Left lobe of liver (tissue), 2 donors: ENCODE data around the gene MYO1A. TPM values are rescaled to one million over a fixed set of nuclear protein-coding genes. Genes with fewer than 3 reads are reported as not detected.
"Not testable (repeated sequence)": the region's sequence is repeated elsewhere in the genome, so short reads cannot be mapped to it uniquely, and the experiment has no call there.

Source experiments
- ATAC-seq: fragments of 200-7000 bp; cut with Tn5 transposase; one replicate; pipeline ENCODE4 v1.9.1; 2020; ENCODE audit warnings: mild to moderate bottlenecking, moderate library complexity
- DNase-seq: peaks from one replicate; pipeline ENCODE4 v3.0.0-alpha.2; 2020; ENCODE audit warnings: low spot score
- total RNA-seq: library from RNA; stranded (reverse); gene quantifications from one replicate; pipeline ENCODE4 v1.2.1, GENCODE V29; 2021
- donor health status: DM: no; HTN: no; CAD: no; lungs with moderate emphysema.
- donor health status: DM: no; HTN: yes; CAD: no.

Gene MYO1A
- total RNA-seq, 1 donor from 2014 or later = 0.28 TPM

DNA sequence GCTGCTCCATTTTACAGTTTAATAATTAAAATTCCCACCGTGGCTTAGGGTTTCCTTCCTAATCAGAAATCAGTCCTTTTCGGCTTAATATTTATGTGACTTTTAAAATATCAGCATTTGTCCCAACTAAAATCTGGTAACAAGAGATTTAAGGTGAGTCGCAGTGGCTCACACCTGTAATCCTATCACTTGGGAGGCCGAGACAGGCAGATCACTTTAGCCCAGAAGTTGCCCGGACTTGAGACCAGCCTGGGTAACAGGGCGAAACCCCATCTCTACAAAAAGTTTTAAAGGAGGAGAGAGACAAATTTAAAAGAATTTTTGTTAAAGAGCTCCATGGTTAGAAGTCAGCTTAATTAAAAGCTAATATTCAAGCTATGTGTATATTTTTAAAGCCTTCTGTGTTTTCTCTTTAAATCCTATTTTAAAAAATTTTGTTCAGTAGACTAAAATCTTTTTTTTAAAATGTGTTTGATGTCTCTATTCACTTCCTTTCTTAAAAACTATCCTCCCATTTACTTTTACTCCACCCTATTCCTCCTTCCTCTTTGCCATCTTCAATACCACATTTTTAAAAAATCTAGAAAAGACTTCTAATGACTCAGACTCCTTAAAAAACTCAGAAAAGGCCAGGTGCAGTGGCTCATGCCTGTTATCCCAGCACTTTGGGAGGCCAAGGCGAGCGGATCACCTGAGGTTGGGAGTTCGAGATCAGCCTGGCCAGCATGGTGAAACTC lies 29.8 kb downstream of the MYO1A start:
- ATAC-seq (no peak), DNase-seq (no peak)

DNA sequence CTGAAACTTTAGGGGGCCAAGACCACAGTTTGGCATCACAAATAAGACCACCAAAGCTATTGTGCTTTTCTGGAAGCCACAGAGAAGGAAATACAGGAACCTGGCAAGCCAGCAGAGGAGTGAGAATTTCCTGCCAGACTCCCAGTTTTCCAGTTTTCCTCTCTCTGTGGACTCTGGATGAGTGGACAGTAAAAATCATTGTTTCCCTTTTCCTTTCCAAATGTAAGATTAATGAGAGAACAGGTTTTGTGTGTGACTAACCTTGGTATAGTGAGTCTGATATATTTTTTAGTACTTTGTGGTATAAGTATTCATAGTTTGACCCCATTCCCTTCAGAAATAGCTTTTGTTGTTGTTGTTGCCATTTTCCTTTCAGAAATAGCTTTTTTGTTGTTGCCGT lies 31.0 kb downstream of the MYO1A start:
- ATAC-seq (no peak), DNase-seq (no peak)

DNA sequence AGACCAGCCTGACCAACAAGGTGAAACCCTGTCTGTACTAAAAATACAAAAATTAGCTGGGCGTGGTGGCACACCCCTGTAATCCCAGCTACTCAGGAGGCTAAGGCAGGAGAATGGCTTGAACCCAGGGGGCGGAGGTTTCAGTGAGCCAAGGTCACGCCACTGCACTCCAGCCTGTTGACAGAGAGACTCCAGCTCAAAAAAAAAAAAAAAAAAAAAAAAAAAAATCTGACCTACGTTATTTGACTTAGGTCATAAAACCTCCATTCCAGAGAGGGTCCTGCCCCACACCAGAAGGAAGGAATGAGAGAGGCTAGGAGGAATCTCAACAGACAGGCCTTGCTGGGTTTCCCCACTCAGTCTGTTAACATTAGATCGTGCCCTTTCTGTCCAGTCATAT lies 31.6 kb downstream of the MYO1A start:
- not testable (repeated sequence) for ATAC-seq, DNase-seq

DNA sequence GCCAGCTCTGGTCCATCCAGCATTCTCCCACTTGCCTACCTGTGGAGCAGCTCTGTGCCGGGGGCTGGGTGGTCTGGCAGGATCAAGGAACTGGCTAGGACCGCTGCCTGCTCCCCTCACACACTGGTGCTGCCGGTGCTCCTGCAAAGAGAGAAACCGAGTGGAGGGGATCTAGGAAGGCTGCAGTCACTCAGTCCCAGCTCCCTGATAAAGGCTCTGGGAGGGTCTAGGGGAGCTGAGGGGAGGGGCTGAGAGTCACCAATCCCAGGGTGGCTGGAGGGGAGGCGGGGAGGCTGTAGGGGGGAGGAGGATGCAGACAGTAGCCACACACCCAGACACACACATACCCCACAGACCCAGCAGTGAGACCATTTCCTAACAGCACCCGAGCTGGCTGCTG lies 33.6 kb downstream of the MYO1A start, which contains the start of gene TAC3:
TSS of gene TAC3 (minus strand) at position 182 of the 400 bp plus-strand sequence. CDS start 732 bp downstream, outside the sequence.
- ATAC-seq = no peak

DNA sequence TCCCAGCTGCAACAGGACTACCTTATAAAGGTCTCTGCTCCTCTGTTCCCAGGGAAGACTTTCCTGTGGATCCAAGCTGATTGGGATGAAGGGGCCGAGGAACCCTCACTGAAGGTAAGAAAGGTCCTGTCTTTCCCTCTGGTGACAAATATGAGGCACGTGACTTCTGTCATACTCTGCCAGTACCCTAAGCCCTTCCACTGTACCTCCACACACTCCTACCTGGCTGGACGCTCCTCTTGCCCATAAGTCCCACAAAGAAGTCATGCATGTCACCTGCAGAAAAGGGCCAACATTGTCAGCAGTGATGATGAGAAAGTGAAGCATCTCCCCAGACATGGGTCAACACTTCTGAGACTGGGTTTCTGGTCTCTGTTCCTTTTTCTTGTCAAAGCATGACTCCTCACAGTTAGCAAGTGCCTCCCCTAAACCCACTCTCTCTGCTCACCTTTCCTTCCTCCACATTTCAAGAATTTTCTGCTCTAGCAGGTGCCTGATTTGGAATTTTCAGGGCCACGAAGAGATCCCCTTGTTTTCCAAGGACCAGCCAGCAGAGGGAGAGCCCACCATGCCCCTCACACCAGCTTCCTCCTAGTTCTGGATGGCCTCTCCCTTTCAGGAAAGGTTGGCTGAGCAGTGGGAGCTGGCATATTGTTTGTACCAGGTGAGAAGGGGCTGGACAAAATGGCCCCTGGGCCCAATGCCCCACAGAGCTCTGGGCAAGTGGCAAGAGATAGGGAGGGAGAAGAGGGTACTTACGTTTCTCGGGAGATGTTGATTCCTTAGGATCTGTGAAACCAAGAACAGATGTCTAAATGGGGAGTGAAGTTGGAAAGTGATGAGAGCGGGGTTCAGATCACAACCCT lies 37.1 kb downstream of the MYO1A start:
- DNase-seq (no peak), ATAC-seq (no peak)

More for the DNA sequence above, 33.6 kb downstream of the MYO1A start, which contains the start of gene TAC3:
- no peak for DNase-seq

DNA sequence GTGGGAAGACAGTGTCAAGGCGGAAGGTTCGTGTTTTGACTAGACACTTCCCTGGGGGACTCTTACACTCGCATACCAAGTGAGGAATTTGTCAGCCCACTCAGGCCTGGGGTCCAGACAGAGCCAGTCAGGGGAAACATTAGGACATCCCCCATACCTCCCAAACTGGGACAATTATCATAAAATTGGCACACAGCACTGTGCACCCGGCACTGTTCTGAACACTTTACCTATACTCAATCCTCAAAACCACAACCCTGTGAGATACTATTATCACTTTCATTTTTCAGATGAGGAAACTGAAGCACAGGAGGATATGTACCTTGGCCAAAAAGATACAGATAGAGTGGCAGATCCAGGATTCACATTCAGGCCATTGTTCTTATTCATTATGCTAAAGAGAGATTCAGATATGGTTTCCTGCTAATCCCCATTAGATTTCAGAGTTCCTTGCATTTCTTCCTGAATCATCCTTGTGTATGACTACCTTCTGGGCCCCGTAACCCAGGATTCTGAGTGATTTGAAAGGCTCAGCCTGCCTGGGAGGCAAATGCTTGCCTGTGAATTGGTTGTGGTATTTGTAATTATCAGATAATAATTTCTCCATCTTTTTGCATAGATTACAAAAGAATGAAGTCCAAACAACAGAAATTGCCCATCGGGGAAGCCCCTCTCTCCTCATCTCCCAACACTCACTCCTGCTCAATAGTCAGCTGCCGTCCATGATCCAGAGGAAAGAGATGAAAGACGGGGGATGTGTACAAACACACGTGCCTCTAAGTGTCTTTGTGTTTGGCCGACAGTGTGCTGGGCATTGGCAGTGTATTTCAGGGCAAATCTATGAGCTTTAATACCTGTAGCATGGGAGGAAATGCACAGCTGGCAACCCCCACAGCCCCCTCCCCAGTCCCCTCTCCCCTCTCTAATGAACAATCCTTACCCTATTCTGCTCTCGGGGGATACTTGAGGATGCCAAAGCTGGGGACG lies 38.2 kb downstream of the MYO1A start:
- DNase-seq (no peak), ATAC-seq (no peak)

DNA sequence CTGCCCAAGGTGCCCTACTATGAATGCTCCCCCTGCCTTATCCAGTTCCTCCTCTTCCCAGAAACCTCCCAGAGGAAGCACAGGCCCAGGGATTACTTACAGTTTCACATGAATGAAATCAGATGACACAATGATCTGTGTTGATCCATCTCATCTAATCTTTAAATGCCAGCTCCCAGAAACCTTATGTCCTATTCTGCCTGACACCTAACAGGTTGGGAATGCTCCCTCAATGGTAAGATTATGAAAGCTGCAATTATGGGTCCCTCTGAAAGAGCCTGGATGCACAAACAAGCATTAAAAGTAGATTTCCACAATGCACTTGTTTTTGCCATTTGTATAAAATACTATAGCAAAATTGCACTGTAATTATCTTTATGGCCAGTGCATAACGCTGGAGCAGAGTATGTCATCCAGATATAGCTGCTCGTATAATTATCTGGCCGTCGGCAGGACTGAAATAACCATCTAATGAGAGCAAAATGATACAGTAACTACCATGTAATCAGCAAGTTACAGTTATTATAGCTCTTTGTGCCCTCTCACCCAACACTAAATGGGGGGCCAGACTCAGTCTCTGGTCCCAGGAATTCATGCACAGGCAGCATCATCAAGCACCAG lies 39.2 kb downstream of the MYO1A start:
- DNase-seq (no peak), ATAC-seq (no peak)

DNA sequence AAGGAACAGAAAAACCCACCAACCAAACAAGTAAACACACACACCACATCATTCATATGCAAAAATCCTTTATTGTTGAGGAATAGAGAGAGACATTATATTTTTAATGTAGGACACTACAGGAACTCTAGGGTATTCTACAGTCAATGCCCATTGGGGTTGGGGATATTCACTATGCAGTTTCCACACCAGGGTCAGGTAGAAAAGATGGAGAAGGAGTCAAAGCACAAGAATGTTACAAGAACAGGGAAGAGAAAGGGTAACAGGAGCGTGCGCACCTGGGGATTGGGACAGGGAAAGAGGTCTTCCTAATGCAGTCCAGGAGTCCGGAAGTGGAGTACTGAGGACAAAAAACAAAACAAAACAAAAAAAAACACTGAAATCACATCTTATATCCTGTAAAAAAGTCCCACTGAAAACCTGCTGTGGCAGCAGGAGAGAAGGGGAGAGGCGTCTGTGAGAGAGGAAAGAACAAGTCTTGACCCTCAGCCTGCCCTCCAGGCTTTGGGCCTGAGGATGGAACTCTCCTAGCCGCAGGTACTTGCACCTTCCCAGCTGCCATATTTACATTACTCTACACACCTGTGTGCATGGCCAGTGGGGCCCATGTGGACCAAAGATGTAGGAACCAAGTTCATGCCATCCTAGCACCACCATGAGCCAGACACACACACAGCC lies 39.8 kb downstream of the MYO1A start:
- ATAC-seq = no peak
- no peak for DNase-seq

DNA sequence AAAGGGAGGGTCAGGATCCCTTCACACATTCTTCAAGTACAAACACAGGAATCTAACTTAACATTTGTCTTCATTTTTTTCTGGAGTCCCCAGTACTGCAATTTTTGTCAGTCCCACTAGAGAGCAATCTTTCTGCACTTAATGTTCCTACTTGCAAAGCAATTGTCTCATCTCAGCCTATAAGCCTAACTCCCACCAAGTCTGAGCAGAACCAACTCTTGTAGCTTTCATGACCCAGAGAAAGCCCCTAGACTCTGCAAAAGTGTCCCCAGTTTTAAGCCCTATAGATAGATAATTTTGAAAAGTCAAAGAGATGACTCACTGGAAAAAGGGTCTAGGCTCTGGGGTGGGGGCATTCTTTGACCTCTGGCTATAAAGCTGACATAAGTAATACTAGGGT lies 41.8 kb downstream of the MYO1A start:
- DNase-seq = no peak
- peak; percentile 54 for ATAC-seq

DNA sequence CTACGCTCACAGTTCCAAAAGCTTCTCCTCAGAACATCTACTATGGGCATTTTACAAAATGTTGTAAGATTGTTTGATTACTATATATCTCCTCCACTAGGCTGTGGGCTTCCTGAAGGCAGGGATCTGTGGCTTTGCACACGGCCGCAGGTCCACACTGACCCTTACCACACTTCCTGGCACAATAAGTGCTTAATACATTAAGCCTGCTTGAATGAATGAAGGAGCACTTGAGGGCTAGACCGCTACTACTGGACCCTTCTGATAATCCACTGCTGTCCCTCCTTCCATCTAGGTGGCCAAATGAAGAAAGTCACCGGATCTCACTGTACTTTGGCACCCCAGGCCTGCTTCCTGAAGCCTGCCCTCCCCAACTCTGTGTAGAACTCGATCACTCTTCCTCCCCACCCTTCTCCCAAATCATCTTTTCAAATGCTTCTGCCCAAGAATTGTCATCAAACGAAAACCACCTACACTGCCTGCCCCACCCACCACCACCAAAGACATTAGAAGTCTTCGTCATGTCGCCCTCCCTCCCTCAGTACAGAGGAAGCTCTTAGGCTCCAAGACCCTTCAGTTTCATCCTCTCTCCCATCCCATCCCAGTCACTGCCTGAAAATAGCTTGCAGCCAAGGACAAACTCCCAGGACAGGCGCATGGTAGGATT lies 43.0 kb downstream of the MYO1A start:
- ATAC-seq (no peak), DNase-seq (no peak)

DNA sequence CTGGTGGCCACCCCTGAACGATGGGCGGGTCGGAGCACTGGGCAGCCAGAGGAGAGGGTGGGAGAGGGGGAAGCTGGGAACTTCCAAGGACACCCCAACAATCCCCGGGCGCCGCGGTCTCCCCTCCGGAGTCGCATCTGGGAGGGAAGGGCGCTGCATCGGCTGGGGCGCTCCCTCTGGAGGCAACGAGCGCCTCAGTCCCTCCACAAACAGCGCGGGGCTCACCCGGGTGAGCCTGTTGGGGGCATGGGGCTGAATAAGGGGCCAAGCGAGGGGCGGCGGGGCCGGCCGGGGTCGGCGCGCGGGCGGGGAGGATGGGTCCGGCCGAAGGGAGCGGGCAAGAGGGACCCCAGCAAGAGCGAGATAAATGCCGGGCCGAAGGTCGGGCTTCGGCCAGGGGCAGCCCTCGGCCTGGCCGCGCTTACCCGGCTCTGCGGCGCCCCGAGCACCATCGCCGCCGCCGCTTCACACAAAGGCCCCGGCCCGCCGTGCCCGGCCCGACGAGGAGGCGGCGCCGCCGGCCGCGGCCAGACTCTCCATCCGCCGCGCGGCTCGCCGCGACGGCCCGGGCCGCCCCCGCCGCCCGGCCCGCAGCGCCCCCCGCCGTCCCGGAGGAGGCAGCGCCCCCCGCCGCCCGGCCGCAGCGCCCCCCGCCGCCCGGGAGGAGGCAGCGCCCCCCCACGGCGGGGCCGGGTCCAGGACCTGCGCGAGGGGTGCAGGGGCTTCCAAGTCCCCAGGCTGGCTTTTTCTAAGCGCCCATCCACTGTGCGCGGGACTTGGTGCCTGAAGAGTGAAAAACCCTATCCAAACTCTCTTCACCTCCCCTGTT lies 43.7 kb downstream of the MYO1A start, which contains the start of gene ZBTB39:
TSS of gene ZBTB39 (minus strand) at position 567 of the 829 bp plus-strand sequence. CDS start 1,629 bp downstream, outside the sequence.
- ATAC-seq (peak; percentile 79), DNase-seq (peak; percentile 64)

DNA sequence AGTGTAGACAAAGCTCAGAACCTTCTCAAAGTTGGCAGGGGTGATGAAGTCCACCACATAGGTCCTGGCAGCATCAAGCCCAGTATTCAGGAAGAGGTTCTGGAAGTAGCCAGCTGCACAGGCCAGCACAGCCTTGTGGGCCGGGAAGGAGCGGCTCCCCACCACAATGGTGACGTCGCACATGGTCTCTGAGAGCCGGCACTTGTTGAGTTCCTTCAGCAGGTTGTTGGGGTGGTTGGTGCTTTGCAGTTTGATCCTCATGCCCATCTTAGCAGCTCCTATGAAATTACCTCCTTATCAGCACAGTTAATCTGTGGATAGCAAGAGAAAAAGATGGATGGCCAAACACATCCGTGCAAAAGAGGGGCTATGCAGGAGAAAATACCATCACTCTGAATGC lies 45.3 kb downstream of the MYO1A start:
- ATAC-seq = no peak
- DNase-seq = no peak

DNA sequence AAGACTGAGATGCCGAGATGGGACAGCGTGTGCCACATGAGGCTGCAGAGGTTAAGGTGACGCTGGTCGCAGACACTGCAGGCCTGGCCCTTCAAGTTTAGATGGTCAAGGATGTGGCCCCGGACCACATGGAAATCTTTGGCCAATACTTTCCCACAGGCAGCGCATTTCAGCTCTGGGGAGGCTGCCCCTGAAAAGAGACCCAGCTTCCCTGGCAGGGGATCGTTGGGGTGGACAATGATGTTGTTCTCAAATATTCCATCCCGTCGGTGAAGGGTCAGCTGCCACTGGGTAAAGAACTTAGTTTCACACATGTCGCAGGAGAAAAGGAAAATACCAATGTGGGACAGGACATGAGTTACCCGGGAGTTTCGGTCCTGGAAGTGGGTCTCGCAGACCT lies 46.5 kb downstream of the MYO1A start:
- ATAC-seq (no peak), DNase-seq (no peak)

DNA sequence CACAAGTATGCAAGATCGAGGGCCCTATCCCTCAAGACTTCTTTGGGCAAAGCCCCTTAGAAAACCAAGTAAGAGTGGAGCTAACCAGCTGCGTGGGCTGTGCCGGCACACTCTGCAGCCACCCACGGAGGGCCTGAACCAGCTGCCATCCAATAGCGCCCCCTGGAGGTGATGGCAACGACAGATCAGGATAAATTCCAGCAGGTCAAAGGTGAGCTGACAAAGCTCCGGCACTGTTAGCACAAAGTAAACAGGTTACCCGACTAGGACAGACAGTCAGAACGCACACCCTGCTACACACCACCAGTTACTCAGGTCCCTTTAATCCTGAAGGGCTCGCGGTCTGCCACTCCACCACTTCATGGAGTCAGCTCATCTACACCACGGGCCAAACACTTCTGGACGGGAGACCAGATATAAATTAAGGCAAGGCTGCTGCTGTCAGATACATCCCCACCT lies 48.5 kb downstream of the MYO1A start:
- peak; percentile 83 for ATAC-seq

DNA sequence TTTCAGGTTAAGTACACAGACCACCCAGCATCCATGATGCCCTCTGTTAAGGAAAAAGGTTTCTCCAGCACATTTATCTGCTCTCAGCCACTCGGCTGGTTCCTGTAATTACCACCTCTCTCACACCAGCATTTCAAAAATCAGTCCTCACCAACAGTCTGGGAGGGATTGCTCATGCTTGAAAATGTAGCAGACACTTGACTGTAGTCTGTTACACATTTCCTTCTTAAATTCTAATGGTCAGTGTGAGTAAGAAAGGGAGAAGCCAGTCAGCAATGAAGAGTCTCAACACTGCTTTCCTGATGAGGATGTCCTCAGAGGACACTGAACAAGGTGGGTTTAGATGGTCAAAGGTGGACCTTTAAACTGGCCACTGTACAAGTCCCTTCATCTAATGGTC lies 49.5 kb downstream of the MYO1A start:
- DNase-seq (no peak), ATAC-seq (no peak)

More for the DNA sequence above, 48.5 kb downstream of the MYO1A start:
- DNase-seq = peak; percentile 91

DNA sequence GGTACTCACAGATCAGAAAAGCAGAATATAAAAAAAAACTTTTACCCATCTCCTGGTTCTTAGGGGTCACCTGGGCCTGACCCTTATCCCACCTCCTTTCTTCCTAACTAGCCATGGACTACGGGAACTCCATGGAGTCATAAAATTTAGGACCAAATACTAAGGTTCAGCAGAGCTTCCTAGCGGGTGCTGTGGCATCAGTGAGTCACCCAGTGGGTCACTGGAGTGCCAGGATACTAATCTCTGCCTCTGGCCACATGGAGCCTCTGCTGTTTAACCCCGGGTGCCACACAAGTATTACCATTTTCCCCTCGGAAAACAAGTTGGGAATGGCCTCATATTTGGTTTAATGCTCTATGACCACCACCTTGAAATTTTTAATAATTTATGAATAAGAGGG lies 50.5 kb downstream of the MYO1A start:
- ATAC-seq (no peak), DNase-seq (peak; percentile 27)

DNA sequence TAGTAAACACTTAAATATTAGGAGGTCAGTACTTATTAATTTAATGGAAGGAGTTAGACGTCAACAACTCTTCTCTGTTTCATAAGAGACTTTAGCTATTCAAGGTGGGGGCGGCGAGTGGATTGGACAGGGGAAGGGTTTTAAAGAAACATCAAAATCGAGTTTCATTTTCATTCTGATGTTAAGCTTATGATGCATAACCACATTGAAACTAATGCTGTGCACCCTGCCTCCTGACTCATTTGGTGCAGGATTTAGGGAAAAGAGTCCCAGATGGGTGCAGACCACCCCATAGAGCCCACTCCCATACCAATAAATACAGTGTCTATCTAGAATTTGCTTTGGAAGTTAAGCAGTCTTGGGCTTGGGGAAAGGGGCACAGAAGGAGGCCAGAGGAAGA lies 50.9 kb downstream of the MYO1A start:
- DNase-seq (no peak), ATAC-seq (no peak)

DNA sequence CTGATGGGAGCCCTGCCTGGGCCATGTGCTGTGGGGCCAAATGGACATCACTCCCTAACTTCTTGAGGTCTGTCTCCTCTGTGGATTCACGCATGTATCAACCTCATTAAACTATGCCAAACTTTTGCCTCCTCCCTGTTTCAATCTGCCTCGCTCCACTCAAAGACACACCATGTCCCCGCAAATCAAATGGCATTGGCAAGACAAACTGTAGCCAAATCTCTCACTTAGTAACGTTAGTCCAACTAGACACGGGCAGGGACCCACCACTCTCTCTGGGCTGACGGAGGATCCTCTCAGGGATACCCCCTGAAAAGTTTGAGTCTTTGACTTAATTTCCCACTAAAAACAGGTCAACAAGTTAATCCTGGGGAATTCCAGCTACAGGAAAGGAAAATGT lies 51.6 kb downstream of the MYO1A start:
- DNase-seq (peak; percentile 16), ATAC-seq (no peak)
